Stimulated activated CD4-positive, alpha-beta T cell treated with anti-CD3 and anti-CD28 coated beads, TNF-alpha, amount 100 ng/mL, for 1 hour (primary cell): ENCODE results near the gene PCGF3.
"Not testable (repeated sequence)": the region's sequence is repeated elsewhere in the genome, so short reads cannot be mapped to it uniquely, and the experiment has no call there.

Experiments
- DNase-seq, 3 donors: peaks; one replicate each; pipeline ENCODE4 v3.0.0-alpha.2; 2020; ENCODE audit warnings: low read depth in 3 of 3, low spot score in 1 of 3

Gene PCGF3

GRCh38 chr4:722851-723360 is 17.3 kb downstream of the PCGF3 start:
- no peak for DNase-seq

DNA sequence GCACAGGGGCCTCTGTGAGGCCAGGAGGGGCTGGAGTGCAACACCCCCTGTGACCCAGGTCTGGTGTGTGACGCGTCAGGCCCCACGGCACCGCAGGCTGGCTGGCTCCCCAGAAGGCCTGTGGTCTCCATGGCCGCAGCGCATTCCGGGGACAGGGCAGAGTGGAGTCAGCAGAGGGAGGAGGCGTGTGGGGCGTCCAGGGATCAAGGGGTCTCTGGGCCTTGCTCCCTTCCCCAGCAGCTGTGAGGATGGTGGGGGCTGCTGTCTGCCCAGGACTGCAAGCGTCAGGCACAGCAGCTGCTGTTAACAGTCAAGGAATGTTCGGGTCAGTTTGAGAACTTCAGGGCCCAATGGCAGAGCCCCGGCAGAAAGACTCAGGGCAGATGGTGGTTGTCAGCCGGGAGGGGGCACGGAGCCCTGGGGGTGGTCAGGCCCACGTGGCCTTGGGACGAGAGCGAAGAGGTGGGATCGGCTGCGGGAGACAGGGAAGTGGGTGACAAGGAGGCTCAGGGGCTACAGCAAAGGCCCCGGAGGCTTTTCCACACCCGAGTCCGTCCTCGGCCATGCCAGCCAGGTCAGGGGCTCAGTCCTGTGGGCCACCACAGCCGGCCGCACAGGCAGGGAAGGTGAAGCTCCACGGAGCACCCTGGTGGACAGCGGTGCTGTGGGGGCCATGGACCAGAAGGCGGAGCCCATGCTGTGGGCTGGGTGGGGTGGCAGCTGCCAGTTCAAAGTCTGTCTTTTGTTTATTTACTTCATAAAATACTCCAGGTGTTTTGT is 18.3 kb downstream of the PCGF3 start:
- no peak for DNase-seq

GRCh38 chr4:725391-726234 is 20.0 kb downstream of the PCGF3 start:
- DNase-seq: no peak

- no peak for DNase-seq
These were observed 20.7 kb downstream of the PCGF3 start for GRCh38 chr4:726235-726787.

DNA sequence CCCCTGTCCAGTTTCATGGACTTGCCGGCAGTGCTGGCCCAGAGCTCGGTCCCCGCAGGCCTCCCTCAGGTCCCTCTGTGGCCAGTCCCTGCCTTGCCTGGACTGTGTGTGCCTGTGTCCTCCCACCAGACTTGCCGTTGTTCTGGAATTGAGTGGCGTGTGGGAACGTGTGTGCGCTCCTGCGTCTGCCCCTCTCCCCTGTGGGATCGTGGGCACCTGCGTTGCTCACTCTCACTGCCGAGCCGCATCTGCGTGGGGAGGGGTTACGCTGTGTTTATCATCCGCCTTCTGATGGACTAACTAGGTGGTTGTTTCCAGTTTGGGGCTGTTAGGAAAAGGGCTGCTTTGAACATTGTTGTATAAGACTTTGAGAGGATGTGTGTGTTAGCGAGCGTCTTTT is 21.2 kb downstream of the PCGF3 start:
- DNase-seq: no peak

DNA sequence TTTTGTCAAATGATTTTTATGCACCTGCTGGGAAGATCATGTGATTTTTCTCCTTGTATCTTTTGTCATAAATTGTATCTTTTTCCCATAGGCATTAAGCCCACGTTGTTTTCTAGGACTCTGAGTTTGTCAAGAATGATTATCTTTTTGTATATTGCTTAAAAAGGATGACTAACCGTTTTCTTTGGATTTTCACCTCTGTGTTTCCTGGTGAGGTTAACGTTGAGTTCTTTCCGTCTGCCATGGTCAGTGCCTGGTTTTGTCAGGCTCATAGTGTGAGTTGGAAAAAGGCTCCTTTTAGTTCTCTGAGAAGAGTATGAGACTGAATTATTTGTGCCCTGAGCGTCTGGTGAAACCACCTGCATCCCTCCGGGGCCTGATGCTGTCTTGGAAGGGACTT is 21.9 kb downstream of the PCGF3 start:
- no peak for DNase-seq

GRCh38 chr4:729336-730315 is 24.0 kb downstream of the PCGF3 start:
- no peak for DNase-seq

DNA sequence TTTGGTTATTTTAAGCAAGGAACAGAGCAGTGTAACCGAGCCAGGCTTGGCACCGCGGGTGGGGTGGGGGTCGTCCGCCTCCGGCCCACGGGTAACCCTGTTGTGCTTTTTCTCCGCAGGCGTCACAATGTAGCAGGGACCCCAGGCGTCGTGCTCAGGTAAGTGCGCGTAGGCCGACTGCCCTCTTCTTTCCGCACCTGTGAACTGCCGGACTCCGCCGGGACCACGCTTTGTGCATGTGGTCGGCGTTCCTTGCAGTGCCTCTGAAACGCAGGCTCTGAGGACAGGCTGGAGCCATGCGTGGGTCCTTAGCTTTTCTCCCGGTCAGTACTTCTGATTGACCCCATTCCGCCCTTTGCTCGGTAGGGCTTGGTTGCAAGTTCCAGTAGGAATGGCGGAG is 24.9 kb downstream of the PCGF3 start:
- no peak for DNase-seq

- DNase-seq: not testable (repeated sequence)
These were observed 25.6 kb downstream of the PCGF3 start for GRCh38 chr4:730946-731904.

GRCh38 chr4:731954-732353 is 26.3 kb downstream of the PCGF3 start:
- not testable (repeated sequence) for DNase-seq

GRCh38 chr4:732486-732885 is 26.9 kb downstream of the PCGF3 start:
- DNase-seq: no peak

DNA sequence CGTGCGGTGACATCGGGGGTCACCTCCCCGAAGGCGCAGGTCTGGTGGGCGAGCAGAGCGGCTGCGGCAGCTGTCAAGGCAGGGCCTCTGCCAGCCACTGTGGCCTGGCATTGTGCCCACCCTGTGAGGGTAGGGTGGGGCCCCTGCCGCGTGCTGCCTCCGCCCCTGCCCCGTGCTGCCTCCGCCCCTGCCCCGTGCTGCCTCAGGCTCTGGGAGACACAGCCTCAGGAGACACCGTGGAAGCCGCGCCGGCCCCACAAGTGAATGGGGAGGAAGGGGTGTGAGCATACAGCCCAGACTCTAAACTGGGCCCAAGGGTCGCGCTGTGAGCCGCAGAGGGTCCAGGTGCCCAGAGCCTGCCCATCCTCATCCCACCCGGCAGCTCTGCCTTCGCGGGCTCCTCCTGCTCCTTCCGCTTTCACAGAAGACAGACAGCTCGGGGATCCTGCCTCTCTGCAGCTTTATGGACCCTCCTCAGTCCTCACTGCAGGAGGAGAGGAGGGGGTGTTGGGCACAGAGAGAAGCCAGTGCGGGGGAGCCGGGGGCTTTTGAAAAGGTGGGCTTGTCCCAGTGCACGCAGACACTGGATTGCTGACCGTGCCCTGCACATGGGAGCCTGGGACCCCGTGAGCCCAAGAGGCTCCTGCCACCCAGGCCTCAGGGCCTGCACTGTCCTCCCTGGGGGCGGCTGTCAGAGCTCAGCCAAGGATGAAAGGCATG is 27.4 kb downstream of the PCGF3 start:
- no peak for DNase-seq

DNA sequence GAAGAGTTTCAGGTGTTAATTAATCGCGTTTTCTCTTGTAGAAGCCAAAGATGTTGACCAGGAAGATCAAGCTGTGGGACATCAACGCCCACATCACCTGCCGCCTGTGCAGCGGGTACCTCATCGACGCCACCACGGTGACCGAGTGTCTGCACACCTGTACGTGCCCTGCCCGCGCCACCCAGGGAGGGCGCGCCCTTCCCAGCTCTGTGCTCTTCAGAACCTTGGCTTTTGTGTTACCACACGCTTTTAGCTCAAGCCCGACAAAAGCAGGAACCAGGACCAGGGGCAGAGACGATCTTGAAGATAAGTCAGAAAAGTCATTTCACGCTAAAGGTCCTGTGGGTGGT is 28.0 kb downstream of the PCGF3 start:
- DNase-seq: no peak

DNA sequence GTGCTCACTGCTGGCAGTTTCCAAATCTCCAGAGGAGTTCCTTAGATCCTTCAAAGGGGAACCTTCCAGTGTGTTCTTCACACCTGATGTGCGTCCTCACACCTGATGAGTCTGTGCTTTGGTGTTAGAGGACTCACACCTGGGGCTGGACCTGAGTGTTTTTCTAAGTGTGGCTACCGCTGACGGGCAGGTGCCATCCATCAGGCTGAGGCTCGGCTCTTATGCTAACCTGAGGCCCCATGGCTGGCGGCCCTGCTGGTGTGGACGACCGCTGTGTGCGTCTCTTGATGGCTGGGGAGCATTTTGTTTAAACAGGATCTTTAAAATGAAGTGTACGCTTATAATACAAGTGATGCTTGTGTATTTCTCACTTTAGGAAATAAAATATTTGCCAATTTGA is 28.4 kb downstream of the PCGF3 start:
- no peak for DNase-seq

- DNase-seq: no peak
These were observed 29.3 kb downstream of the PCGF3 start for GRCh38 chr4:734951-735350.

GRCh38 chr4:735583-735982 is 30.0 kb downstream of the PCGF3 start:
- no peak for DNase-seq

GRCh38 chr4:736561-736960 is 30.9 kb downstream of the PCGF3 start:
- not testable (repeated sequence) for DNase-seq

GRCh38 chr4:738781-739280 is 33.2 kb downstream of the PCGF3 start:
- DNase-seq: no peak

DNA sequence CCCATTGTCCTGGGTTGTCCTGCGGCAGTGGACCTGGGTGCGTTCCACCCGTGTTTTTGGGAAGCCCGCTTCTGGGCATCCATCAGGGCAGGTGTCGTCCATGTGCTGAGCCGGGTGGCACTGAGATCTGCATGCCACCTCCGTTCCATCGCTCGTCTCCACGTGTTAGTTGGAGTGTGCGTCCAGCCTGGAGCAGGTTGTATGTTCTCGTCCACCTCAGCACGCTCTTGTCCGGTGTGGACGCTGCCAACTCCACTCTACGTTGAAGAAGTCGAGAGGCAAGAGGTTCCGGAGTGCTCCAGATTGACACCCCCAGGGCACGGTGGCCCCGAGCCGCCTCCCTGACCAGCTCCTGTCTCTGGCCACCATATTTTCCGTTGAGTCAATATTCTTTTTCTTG is 33.9 kb downstream of the PCGF3 start:
- DNase-seq: no peak
